Peyer's patch (tissue), 4 donors: ENCODE data around the gene PKNOX2.

Source experiments
- CTCF ChIP-seq, 6 experiments: fragments of 450-650 bp in 4 of 6; fragments of 200-600 bp in 2 of 6; sonication (generic) in 1 of 6; IDR thresholded peaks; one replicate each; pipeline ENCODE4 v1.5.1; 2017 to 2019; ENCODE audit warnings: antibody characterized with exemption in 6 of 6, mild to moderate bottlenecking in 3 of 6, moderate library complexity in 1 of 6
- POLR2A ChIP-seq, 2 donors: fragments of 450-650 bp; IDR thresholded peaks; one replicate each; pipeline ENCODE4 v1.5.1; 2017; ENCODE audit warnings: antibody characterized with exemption in 2 of 2, mild to moderate bottlenecking in 2 of 2, moderate library complexity in 2 of 2

- TF ChIP-seq CTCF (IDR thresholded peaks at IDR 0.05) (no peak), POLR2A (IDR thresholded peaks at IDR 0.05) (no peak)
Measured at GRCh38 chr11:125376117-125376516, 211.6 kb downstream of the PKNOX2 start.
